IMR-90 (cell line): ENCODE measurements around the gene NPR2. TPM values are rescaled to one million over a fixed set of nuclear protein-coding genes. Genes with fewer than 3 reads are reported as not detected.

Source experiments
- ATAC-seq: fragments of 200-7000 bp; cut with Tn5 transposase; 2 replicates; pipeline ENCODE4 v1.9.1; 2020; ENCODE audit warnings: low read depth, mild to moderate bottlenecking, moderate library complexity
- BruUV-seq: library from RNA; stranded (reverse); fragments of 400-500 nt; replicated peaks from 2 replicates; lab custom pipeline; 2021; lab: Mats Ljungman, UMichigan
- CTCF ChIA-PET: fragments of 300-600 bp; formaldehyde crosslinking; extraction: SDS; loops from one replicate; lab custom pipeline; 2021; ENCODE audit warnings: antibody characterized with exemption; lab: Yijun Ruan, JAX
- POLR2A ChIA-PET: fragments of 300-600 bp; sonication (Branson Sonifier 250); formaldehyde crosslinking; loops from one replicate; lab custom pipeline; 2022; ENCODE audit warnings: antibody characterized with exemption; ENCODE audit not compliant: unreplicated experiment; lab: Charles Lee
- DNase-seq: peaks from one replicate; pipeline ENCODE4 v3.0.0; 2013
- H2AFZ ChIP-seq: replicated peaks from 2 replicates; pipeline ENCODE3; 2013; ENCODE audit warnings: low read length, mild to moderate bottlenecking; ENCODE audit not compliant: poor library complexity
- H2AK5ac ChIP-seq: 2 replicates; pipeline ENCODE4 v1.6.1; 2013; ENCODE audit warnings: low read depth, low read length, inconsistent platforms
- H2AK9ac ChIP-seq: replicated peaks from 2 replicates; pipeline ENCODE3; 2013; ENCODE audit warnings: mild to moderate bottlenecking, low read depth, low read length, moderate library complexity; ENCODE audit not compliant: poor library complexity
- H2BK120ac ChIP-seq: 2 replicates; pipeline ENCODE4 v1.6.1; 2013; ENCODE audit warnings: low read depth, low read length, inconsistent platforms
- H2BK15ac ChIP-seq: 3 replicates; pipeline ENCODE4 v1.6.1; 2013; ENCODE audit warnings: low read depth, low read length, inconsistent platforms
- H2BK20ac ChIP-seq: 2 replicates; pipeline ENCODE4 v1.6.1; 2013; ENCODE audit warnings: low read depth, mild to moderate bottlenecking, inconsistent platforms, low read length, moderate library complexity
- H2BK5ac ChIP-seq: 2 replicates; pipeline ENCODE4 v1.6.1; 2013; ENCODE audit warnings: mild to moderate bottlenecking, low read depth, low read length, inconsistent platforms; ENCODE audit not compliant: poor library complexity, severe bottlenecking
- H3K14ac ChIP-seq: replicated peaks from 2 replicates; pipeline ENCODE4 v1.6.1; 2013; ENCODE audit warnings: low read depth, low read length, inconsistent platforms
- H3K18ac ChIP-seq: 2 replicates; pipeline ENCODE4 v1.6.1; 2013; ENCODE audit warnings: low read depth, low read length, control low read depth
- H3K23ac ChIP-seq: 2 replicates; pipeline ENCODE4 v1.6.1; 2013; ENCODE audit warnings: low read depth, low read length, inconsistent platforms
- H3K27ac ChIP-seq: 2 replicates; pipeline ENCODE4 v1.5.1; 2013; ENCODE audit warnings: mild to moderate bottlenecking, control low read depth, low read length; ENCODE audit not compliant: insufficient read depth
- H3K27me3 ChIP-seq: 2 replicates; pipeline ENCODE4 v1.6.1; 2013; ENCODE audit warnings: low read length; ENCODE audit not compliant: control insufficient read depth, insufficient read depth
- H3K36me3 ChIP-seq: 2 replicates; pipeline ENCODE4 v1.6.1; 2013; ENCODE audit warnings: low read length, mixed read lengths; ENCODE audit not compliant: control insufficient read depth, insufficient read depth
- H3K4ac ChIP-seq: 2 replicates; pipeline ENCODE4 v1.6.1; 2013; ENCODE audit warnings: low read depth, low read length, inconsistent platforms
- H3K4me1 ChIP-seq: 2 replicates; pipeline ENCODE4 v1.6.1; 2013; ENCODE audit warnings: low read length, mixed read lengths; ENCODE audit not compliant: control insufficient read depth, insufficient read depth
- H3K4me2 ChIP-seq: 2 replicates; pipeline ENCODE4 v1.6.1; 2013; ENCODE audit warnings: low read depth, mild to moderate bottlenecking, control low read depth, low read length, moderate library complexity
- H3K4me3 ChIP-seq: 2 replicates; pipeline ENCODE4 v1.5.1; 2013; ENCODE audit warnings: low read depth, mild to moderate bottlenecking, control low read depth, low read length, moderate library complexity; ENCODE audit not compliant: insufficient read depth
- H3K56ac ChIP-seq: 2 replicates; pipeline ENCODE4 v1.6.1; 2013; ENCODE audit warnings: low read length, inconsistent platforms; ENCODE audit not compliant: insufficient read depth; ENCODE audit errors: extremely low read depth
- H3K79me1 ChIP-seq, 2 experiments: 2 replicates each; pipeline ENCODE4 v1.6.1; 2013; ENCODE audit warnings: low read length in 2 of 2, inconsistent platforms in 1 of 2, low read depth in 1 of 2
- H3K9ac ChIP-seq: 2 replicates; pipeline ENCODE4 v1.6.1; 2013; ENCODE audit warnings: low read depth, low read length, control low read depth
- H3K9me1 ChIP-seq: 2 replicates; pipeline ENCODE4 v1.6.1; 2013; ENCODE audit warnings: low read length, inconsistent platforms; ENCODE audit not compliant: insufficient read depth
- H3K9me3 ChIP-seq: 2 replicates; pipeline ENCODE4 v1.6.1; 2013; ENCODE audit warnings: low read length; ENCODE audit not compliant: control insufficient read depth, insufficient read depth
- H4K20me1 ChIP-seq: 2 replicates; pipeline ENCODE4 v1.6.1; 2013; ENCODE audit warnings: low read length, inconsistent platforms; ENCODE audit not compliant: insufficient read depth
- H4K5ac ChIP-seq: 2 replicates; pipeline ENCODE4 v1.6.1; 2013; ENCODE audit warnings: mild to moderate bottlenecking, low read depth, low read length, control low read depth
- H4K8ac ChIP-seq, 2 experiments: 2 replicates each; pipeline ENCODE4 v1.6.1; 2013; ENCODE audit warnings: low read depth in 2 of 2, low read length in 2 of 2, control low read depth in 1 of 2, inconsistent platforms in 1 of 2
- H4K91ac ChIP-seq: 2 replicates; pipeline ENCODE4 v1.6.1; 2013; ENCODE audit warnings: low read depth, low read length, inconsistent platforms; ENCODE audit not compliant: insufficient read depth
- RAD21 ChIP-seq: IDR thresholded peaks from 2 replicates; pipeline ENCODE4 v1.6.1; 2012; ENCODE audit warnings: low read length, improper control_type of control experiment
- RFX5 ChIP-seq: IDR thresholded peaks from 2 replicates; pipeline ENCODE4 v1.8.0; 2012; ENCODE audit warnings: low read depth, mild to moderate bottlenecking, low read length, moderate library complexity
- WGBS, 2 experiments: methylation state at CpG; one replicate each; pipeline versions ENCODE4 v1.1.5 to v1.1.7; 2013; ENCODE audit warnings: missing lambda C conversion rate in 2 of 2; ENCODE audit not compliant: insufficient read length in 1 of 2; ENCODE audit errors: extremely low coverage in 2 of 2; 5-methylcytosine and 5-hydroxymethylcytosine counted together
- dilution Hi-C: fragments of 300-500 bp; cut with HindIII; formaldehyde crosslinking; loops from one replicate; pipeline ENCODE4 v1.14.3; 2018; ENCODE audit warnings: low sequenced_read_pairs; ENCODE audit not compliant: unreplicated experiment
- in situ Hi-C: fragments of 300-500 bp; cut with MboI; formaldehyde crosslinking; loops from 3 replicates; pipeline ENCODE4 v1.14.3; 2019; ENCODE audit warnings: low sequenced_read_pairs, inconsistent platforms, mixed read lengths
- intact Hi-C: fragments of 100-400 bp; cut with micrococcal nuclease; formaldehyde crosslinking; loops from 2 replicates; pipeline ENCODE4 v1.10.0; 2022
- polyA plus RNA-seq, 3 experiments: library from polyadenylated mRNA; depleted of rRNA; stranded (reverse); fragments of >200 nt; gene quantifications; 2 replicates each; pipeline ENCODE4 v1.2.3, GENCODE V29; 2012; ENCODE audit warnings: low replicate concordance in 1 of 3
- total RNA-seq: library from RNA; depleted of rRNA; stranded (reverse); fragments of >200 nt; gene quantifications from 2 replicates; pipeline ENCODE4 v1.2.3, GENCODE V29; 2012
- TF ChIP-seq, protein P1 (sequence below): fragments of 150-350 bp; IDR thresholded peaks from 2 replicates; pipeline ENCODE4 v1.6.1; 2017; ENCODE audit warnings: mild to moderate bottlenecking, antibody characterized with exemption, low read length, low read depth
- TF ChIP-seq, protein P2 (sequence below): conservative IDR thresholded peaks from 2 replicates; pipeline ENCODE4 v1.5.1; 2012; ENCODE audit warnings: mild to moderate bottlenecking, low read depth, low read length, improper control_type of control experiment

The NPR2 gene
- total and polyA plus RNA-seq, 2 of the 4 experiments (the other 2 are of a cell fraction): 5.2 to 35.7 TPM

- TF ChIP-seq, protein P1, sequence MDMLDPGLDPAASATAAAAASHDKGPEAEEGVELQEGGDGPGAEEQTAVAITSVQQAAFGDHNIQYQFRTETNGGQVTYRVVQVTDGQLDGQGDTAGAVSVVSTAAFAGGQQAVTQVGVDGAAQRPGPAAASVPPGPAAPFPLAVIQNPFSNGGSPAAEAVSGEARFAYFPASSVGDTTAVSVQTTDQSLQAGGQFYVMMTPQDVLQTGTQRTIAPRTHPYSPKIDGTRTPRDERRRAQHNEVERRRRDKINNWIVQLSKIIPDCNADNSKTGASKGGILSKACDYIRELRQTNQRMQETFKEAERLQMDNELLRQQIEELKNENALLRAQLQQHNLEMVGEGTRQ: no peak
- no peak for TF ChIP-seq RAD21
These were observed 23.6 kb downstream of the NPR2 start, which contains the start of gene HINT2 (continued) for GRCh38 chr9:35814841-35815543.

DNA sequence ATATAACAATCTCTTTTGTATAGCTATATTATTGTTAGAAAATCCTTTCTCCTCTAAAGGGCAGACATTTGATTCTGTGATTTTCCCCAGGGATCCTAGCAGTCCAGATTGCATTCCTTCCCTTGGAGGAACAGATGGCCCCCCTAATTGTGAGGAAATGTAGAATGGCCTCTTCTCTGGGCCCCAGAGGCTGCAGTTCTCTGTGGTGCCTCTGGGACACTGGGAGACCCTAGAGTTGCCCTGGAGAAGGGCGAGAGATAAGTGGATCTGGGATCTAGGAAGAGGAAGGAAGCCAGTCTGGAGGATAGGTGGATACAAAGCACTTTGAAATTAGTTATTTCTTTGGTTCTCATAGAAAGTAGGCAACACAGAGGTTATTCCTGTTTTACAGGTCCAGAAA, 25.3 kb downstream of the NPR2 start:
- H3K9ac ChIP-seq: no peak overlapping the region
- H3K23ac ChIP-seq: no peak overlapping the region
- H4K91ac ChIP-seq: no peak overlapping the region
- TF ChIP-seq, protein P2, sequence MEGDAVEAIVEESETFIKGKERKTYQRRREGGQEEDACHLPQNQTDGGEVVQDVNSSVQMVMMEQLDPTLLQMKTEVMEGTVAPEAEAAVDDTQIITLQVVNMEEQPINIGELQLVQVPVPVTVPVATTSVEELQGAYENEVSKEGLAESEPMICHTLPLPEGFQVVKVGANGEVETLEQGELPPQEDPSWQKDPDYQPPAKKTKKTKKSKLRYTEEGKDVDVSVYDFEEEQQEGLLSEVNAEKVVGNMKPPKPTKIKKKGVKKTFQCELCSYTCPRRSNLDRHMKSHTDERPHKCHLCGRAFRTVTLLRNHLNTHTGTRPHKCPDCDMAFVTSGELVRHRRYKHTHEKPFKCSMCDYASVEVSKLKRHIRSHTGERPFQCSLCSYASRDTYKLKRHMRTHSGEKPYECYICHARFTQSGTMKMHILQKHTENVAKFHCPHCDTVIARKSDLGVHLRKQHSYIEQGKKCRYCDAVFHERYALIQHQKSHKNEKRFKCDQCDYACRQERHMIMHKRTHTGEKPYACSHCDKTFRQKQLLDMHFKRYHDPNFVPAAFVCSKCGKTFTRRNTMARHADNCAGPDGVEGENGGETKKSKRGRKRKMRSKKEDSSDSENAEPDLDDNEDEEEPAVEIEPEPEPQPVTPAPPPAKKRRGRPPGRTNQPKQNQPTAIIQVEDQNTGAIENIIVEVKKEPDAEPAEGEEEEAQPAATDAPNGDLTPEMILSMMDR: peak; percentile 4; the same call in 1 of the 2 replicates
- no peak for TF ChIP-seq RFX5
- H3K4ac ChIP-seq: no peak overlapping the region
- H3K9me1 ChIP-seq: peaks cover 10% of the 10 kb centered on the region
- H2BK20ac ChIP-seq: no peak overlapping the region
- no peak overlapping the region for H2AFZ ChIP-seq
- no peak overlapping the region for H2AK9ac ChIP-seq
- no peak overlapping the region for H3K4me3 ChIP-seq
- no peak overlapping the region for H3K27ac ChIP-seq
- intact Hi-C loops: loop anchor here (10.0 kb wide), 1 partner anchor 162 kb away; the partner anchor contains the start of genes CCDC107, RMRP and SIT1
- H3K4me1 ChIP-seq: no peaks in the 10 kb centered on the region; the same call in 1 of the 2 replicates
- H3K18ac ChIP-seq: no peak overlapping the region
- no peaks in the 10 kb centered on the region for H3K9me3 ChIP-seq
- H4K8ac ChIP-seq: no peak overlapping the region
- peaks cover 6% of the 10 kb centered on the region; the same call in 1 of the 2 replicates for H3K27me3 ChIP-seq
- ChIA-PET CTCF (no interaction called here), POLR2A (no interaction called here)
- no peaks in the 10 kb centered on the region for H3K36me3 ChIP-seq
- H2BK120ac ChIP-seq: no peak overlapping the region
- H3K79me1 ChIP-seq: peaks cover 10 to 21% of the 10 kb centered on the region in 2 experiments; a peak in 3 of 4 replicates
- H3K14ac ChIP-seq: no peak overlapping the region
- H4K5ac ChIP-seq: no peak overlapping the region
- in situ Hi-C loops: no loop called here
- no peak overlapping the region for H2BK5ac ChIP-seq
- ATAC-seq (no peak), DNase-seq (no peak)
- H2BK15ac ChIP-seq: no peak overlapping the region
- H3K4me2 ChIP-seq: no peak overlapping the region
- BruUV-seq: no TSS peak
- dilution Hi-C loops: no loop called here
- H3K56ac ChIP-seq: no peak overlapping the region
- no peak overlapping the region for H2AK5ac ChIP-seq
- WGBS, 2 experiments: no CpG with 5 or more reads among the region's 1 CpG
- H4K20me1 ChIP-seq: peaks cover 5% of the 10 kb centered on the region
